Dedifferentiated amniotic fluid mesenchymal stem cell (primary cell): ENCODE data around the gene NR2F6.
"Not testable (repeated sequence)": the region's sequence is repeated elsewhere in the genome, so short reads cannot be mapped to it uniquely, and the experiment has no call there.

ENCODE experiments used
- DNase-seq: peaks from one replicate; pipeline ENCODE4 v3.0.0-alpha.2; 2016; ENCODE audit errors: extremely low spot score

The NR2F6 gene

DNA sequence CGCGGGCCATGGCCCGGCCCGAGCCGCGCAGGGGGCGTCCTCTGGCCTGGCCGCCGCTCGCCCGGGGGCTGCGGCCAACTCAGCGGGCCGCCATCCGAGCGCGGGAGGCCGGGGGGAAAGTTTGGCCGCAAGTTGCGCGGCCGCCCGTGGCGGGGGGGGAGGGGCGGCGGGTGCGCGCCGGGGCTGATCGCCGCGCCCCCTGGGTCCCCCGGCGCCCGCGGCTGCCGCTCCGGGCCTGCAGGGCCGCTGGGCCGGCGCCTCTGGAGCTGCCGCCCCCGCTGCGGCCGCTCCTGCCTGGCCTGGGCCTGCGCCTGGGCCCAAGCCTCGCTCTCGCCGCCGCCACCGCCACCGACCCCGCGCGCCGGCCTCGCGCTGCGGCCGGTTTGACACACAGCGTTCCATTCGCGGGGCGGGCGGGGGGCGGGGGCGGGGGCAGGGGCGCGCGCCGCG lies at the start of gene NR2F6:
Gene NR2F6, minus strand, starts transcription at position 385 of the 450 bp plus-strand sequence. CDS start 699 bp downstream, outside the sequence.
- DNase-seq: no peak

DNA sequence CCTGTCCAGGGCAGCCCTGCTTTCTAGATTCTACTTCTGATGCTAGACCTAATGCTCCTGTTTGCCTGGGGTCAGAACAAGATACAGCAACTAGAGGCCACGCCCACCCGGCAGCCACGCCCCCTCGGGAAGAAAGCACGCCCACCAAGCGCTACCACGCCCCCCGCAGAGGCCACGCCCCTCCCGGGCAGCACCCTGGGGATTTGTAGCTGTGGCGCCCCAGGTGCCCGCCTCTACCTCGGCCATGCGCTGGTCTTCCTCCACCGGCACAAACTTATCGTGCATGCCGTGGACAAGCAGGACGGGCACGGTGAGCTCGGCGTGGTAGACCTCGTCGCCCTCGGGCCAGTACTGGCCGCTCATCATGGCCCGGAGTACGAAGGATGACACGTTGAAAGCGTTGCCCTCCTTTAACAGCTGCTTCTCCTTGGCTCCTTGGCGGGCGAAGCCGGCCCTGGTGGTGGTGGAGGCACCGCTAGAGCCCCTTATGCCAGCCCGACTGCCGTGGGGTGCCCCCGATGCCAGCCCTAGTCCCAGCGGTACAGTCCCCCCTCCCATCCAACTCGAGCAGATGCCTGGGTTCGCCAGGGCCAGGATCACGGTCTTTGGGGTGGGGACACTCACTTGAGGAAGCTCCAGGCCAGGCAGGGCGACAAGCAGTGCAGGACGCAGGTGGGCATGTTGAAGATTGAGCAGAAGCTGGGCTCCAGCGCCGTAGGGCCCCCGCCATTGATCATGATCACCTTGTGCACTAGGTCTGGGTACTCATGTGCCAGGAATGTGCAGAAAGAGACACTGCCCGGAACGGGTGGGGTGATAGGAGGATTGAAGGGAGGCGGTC lies 48.6 kb upstream of the NR2F6 start:
- DNase-seq: no peak

DNA sequence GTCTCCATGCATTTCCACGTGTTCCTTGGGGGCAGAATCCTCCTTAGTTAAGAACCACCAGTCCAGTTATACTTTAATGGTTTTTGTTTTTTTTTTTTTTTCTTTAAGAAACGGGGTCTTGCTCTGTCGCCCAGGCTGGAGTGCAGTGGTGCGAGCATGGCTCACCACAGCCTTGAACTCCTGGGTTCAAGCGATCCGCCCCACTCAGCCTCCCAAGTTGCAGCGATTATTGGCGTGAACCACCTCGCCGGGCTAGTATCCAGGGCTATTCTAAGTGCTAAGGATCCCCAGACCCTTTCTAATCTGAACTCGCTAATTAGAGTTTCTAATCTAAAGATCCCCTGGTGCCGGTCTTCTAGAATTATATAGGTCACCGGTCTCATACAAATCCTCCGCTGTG lies 47.9 kb upstream of the NR2F6 start:
- no peak for DNase-seq

DNA sequence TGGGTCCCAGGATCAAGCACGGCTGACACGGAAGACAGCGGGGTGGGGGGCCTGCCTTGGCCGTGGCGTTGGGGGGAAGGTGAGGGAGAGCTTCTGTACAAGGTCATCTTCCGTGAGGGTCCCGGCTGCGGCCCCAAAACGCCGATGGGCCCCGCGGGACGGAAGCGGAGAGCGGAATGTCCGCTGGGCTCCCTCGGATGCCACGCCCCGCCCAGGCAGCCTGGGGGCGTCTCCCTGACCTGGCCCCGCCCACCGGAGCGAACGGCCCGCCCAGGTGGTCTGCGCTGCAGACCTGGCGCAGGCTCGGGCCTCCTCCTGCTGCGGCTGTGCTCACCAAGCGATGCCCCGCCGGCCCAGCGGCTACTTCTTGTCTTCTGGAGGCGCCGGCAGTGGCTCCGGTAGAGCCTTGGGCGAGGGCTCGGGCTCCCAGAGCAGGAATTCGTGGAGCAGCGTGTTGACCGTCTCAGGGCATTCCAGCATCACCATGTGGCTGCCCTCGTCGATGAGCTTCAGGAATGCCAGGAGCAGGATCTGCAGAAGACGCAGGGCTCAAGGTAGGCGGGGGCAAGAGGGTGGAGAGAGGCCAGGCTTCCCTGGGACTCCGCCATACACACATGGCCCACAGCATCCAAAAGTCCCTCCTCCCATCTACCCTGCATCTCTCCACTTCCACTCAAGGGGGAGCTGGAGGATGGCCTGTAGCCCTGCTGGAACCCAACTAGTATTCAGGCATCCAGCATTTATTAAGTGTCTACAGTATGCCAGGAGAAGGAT lies 46.8 kb upstream of the NR2F6 start:
- DNase-seq: peak; percentile 80

DNA sequence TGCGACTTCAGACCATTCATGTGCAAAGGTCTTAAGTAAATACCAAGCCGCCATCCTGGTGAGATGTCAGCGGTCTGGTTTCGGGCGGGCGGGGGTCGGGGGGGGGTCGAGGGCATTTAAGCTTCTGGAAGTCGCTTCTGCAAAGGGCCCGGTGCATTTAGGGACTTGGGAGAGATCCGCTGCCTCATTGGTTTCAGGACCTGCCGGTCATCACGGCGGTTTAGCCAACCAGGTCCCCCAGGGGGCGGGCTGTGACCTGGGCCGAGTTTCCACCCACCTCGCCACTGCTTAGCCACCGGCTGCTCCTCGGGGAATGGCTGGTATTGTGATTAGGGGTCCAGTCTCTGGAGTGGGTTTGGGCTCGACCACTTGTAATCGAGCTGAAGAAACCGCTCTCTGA lies 43.8 kb upstream of the NR2F6 start:
- DNase-seq: no peak

DNA sequence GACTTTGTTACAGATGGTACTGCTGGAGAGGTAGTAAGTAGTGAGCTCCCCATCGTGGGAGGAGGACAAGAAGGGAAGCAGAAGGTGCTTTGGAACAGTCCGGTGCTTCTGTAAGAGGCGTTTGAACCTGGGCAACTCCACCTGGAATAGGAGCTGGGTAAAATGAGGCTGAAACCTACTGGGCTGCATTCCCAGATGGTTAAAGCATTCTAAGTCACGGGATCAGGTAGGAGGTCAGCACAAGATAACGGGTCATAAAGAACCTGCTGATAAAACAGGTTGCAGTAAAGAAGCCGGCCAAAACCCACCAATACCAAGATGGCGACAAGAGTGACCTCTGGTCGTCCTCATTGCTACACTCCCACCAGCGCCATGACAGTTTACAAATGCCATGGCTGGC lies 41.0 kb upstream of the NR2F6 start:
- DNase-seq: no peak

DNA sequence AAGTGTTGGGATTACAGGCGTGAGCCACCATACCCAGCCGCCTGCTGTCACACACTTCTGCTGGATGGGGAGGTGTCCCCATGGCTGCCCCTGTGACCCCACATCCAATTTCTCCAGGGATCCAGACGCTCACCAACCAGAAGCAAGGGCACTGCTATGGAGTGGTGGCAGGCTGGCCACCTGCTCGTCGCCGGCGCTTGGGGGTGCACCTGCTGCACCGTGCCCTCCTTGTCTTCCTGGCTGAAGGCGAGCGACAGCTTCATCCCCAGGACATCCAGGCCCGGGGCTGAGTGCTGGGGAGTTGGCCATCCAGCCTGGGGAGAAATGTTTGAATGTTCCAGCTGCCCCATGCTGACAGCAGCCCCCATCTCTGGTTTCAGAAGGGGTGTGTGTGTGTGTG lies 40.5 kb upstream of the NR2F6 start:
- no peak for DNase-seq

DNA sequence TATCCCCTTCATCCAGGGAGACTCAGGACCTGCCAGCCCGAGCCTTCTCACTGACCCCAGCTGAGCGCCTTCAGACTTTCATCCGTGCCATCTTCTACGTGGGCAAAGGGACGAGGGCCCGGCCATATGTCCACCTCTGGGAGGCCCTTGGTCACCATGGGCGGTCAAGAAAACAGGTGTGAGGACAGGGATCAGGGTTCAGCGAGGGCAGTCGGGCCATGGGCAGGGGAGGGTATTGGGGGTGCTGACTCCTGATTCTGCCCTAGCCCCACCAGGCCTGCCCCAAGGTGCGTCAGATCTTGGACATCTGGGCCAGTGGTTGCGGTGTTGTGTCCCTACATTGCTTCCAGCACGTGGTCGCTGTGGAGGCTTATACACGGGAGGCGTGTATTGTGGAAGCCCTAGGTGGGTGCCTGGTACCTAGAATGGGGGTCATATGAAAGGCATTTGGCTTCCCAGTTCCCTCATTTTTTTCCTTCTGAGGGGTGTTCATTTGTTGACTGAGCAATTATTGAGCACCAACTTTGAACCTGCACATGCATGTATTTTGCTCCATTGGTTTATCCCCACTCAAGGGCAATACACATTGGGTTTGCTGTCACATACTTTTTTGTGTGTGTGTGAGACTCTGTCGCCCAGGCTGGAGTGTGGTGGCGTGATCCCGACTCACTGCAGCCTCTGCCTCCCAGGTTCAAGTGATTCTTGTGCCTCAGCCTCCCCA lies 39.9 kb upstream of the NR2F6 start:
- DNase-seq: no peak

DNA sequence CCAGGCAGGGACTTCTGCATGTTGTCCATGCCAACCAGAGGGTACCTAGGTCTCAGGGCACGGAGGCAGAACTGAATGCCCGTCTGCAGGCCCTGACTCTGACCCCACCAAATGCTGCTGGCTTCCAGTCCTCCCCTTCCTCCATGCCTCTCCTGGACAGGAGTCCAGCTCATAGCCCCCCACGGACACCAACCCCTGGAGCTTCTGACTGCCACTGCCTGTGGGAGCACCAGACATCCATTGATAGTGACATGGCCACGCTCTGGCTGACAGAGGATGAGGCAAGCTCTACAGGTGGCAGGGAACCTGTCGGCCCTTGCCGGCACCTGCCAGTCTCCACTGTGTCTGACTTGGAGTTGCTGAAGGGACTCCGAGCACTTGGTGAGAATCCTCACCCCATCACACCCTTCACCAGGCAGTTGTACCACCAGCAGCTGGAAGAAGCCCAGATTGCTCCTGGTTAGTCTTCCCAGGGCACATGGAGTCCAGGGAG lies 37.8 kb upstream of the NR2F6 start:
- no peak for DNase-seq

DNA sequence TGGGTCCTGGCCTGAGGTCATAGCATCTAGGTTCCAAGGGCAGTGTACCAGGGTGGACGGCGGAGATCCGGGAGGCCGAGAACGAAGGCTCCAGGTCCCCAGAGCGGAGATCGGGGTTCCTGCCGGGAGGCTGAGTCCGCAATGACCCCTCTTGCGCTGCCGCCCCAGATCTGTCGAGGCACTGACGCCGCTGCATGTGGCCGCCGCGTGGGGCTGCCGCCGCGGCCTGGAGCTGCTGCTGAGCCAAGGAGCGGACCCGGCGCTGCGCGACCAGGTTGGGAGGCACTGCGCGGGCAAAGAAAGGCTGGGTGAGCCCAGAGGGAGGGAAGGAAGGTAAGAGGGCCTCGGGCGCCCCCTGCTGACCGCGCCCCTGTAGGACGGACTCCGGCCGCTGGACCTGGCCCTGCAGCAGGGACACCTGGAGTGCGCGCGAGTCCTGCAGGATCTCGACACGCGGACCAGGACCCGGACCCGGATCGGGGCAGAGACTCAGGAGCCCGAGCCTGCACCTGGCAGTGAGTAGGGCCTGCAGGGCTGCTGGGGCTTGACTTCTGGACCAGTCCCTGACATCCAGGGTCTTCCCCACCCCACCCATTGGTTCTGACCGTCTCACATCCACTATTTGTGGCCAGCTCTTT lies 36.9 kb upstream of the NR2F6 start:
- DNase-seq: peak; percentile 54

DNA sequence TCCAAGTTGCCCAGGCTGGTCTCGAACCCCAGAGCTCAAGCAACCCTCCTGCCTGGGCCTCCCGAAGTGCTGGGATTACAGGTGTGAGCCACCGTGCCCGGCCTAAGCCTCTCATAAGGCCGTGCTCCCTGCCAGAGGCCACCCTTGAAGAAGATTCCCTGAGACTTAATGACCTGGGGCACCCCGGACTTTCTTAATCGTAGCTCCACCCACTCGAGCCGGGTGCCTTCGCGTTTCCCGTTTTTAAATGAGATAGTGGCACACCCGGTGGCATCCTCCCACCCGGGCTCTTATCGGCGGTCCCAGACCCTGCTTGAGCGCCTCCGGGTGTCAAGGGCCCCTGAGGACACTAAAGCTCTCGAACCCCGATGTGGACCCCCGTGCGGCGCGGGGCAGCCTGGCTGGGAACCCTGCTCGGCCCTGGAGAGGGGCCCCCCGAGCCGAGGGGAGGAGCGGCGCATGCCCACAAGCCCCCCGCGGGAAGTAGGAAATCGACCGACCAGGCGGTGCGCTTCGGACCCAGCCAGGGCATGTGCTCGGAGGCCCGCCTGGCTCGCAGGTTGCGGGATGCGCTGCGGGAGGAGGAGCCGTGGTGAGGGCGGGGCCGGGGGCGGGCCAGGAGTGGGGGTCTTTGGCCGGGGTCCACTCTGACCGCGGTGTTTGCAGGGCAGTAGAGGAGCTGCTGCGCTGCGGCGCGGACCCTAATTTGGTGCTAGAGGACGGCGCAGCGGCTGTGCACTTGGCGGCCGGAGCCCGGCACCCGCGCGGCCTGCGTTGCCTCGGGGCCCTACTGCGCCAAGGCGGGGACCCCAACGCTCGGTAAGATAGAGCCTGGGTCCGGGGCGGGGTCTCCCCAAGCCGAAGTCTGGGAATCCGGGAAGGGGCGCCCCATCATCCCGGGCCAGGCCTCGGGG lies 35.9 kb upstream of the NR2F6 start, which contains the start of gene ANKLE1:
Gene ANKLE1, plus strand, starts transcription at position 511 of the 914 bp plus-strand sequence. Its CDS starts 20 bp downstream, at position 531.
- no peak for DNase-seq

DNA sequence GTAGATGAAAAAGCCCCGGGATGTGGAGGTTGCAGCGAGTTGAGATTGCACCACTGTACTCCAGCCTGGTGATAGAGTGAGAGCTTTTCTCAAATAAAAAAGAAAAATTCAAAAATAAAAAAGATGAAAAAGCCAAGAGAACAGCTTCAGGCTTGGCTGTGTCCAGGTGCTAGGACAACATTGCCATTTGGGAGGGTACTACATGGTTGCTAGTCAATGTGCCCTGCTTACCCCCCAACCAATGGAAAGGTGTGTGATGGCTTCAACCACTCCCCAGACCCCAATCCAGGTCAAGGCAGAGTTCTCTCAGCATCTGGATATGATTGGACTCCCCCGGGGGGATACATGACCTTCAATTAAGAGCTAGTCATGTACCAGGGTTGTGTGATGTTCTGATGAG lies 33.7 kb upstream of the NR2F6 start:
- DNase-seq: no peak

DNA sequence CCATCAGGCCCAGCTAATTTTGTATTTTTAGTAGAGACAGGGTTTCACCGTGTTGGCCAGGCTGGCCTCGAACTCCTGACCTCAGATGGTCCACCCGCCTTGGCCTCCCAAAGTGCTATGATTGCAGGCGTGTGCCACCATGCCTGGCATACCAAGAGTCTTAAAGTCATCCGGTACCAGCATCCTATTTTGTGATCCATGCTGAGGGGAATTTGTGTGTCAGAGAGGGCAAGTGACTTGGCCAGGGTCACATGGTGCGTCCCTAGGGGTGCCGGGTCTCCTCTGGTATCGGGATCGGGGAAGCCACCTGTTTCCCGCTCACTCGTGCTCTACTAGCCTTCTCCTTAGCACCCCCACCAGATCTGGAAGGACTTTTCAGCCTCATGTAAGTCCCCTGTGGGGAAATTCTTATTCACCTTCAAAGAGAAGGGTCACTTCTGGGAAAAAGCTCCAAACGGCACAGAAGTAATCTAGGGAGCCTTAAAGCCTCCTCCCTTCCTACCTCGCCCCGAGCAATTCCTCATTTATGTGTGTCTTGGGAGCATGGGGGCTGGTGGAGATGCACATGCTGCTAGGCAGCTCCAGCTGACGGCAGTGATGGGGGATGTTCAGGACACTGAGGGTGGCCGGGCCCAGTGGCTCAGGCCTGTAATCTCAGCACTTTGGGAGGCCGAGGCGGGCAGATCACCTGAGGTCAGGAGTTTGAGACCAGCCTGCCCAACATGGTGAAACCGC lies 29.9 kb upstream of the NR2F6 start:
- no peak for DNase-seq

DNA sequence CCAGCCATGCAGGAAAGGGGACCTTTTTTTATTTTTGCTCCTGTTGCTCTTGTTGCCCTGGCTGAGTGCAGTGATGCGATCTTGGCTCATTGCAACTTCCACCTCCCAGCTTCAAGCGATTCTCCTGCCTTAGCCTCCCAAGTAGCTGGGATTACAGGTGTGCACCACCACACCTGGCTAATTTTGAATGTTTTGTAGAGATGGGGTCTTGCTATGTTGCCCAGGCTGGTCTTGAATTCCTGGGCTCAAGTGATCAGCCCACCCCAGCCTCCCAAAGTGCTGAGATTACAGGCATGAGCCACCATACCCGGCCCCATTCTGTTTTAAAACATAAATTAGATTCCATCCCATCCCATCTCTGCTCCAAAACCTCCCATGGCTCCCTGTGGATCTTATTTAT lies 29.2 kb upstream of the NR2F6 start:
- not testable (repeated sequence) for DNase-seq

DNA sequence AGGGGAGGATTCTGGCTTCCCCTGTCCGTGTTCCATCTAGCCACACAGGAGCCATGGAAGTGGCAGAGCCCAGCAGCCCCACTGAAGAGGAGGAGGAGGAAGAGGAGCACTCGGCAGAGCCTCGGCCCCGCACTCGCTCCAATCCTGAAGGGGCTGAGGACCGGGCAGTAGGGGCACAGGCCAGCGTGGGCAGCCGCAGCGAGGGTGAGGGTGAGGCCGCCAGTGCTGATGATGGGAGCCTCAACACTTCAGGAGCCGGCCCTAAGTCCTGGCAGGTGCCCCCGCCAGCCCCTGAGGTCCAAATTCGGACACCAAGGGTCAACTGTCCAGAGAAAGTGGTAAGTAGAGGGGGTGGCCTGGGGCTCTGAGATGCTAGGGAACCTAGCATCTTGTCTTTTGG lies 23.0 kb upstream of the NR2F6 start:
- DNase-seq: no peak

DNA sequence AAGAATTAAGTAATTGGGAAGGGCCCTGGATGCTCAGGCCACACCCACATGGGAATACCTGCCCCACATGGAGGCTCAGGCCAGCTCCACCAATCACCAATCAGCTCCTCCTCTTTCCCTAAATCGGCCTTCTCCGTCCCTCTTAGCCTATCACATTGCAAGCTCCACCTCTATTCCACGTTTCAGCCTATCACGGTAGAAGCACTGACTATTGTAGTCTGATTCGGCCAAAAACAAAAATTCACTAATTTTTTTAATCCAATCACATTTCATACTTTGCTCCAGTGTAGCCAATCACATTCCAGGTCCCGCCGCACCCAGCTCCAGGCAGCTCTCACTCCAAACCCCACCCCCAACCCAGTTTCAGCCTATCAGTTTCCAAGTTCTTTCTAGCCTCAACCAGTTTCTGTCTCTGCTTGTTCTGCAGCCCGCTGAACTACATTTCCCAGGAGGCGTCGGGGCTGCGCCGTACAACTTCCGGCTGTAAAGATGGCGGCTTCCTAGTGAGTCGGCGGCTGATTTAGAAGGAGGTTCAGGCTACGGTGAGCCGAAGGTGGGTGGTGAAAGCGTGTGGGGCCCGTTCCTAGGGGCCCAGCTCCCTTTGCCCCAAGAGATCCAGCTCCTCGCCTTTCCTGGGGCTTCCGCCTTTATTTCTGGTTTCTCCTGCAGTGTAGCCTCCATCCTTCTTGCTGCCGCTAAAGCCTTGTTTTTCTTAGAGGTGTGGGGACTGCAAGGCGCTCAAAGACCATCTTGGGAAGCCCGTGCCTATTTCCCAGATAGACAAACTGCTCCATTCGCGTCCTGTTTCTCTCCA lies 21.5 kb upstream of the NR2F6 start, which contains the start of gene BABAM1:
Gene BABAM1, plus strand, starts transcription at position 469 of the 814 bp plus-strand sequence. CDS start 1,364 bp downstream, outside the sequence.
- DNase-seq: peak; percentile 99

DNA sequence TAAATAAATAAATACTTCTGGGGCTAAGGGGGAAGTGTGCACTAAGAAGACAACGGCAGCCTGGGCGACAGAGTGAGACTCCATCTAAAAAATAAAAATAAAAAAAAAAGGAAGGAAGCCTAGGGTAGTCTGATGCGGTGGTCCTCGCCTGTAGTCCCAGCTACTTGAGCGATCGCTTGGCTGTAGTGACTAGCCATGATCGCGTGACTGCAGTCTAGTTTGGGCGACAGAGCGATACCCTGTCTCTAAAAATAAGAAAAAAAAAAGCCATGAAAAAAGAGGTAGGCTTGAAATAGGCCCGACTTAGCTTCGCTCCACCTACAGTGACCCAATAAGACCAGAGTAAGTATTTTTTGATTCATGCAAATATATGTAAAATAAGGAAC lies 20.9 kb upstream of the NR2F6 start:
- DNase-seq: no peak

DNA sequence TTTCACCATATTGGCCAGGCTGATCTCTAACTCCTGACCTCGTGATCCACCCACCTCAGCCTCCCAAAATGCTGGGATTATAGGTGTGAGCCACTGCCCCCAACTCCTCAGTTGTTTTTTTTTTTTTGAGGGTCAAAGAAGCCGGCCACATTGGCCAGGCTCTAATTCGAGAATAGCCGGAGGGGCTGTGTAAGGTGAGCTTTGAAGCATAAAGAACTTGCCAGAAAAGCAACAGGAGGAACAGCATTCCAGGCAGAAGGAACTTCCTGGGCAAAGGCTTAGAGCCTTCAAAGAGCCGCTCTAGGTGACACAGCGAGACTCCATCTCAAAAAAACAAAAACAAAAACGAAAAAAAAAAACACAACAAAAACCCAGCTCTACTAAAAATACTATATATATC lies 20.3 kb upstream of the NR2F6 start:
- DNase-seq: no peak

DNA sequence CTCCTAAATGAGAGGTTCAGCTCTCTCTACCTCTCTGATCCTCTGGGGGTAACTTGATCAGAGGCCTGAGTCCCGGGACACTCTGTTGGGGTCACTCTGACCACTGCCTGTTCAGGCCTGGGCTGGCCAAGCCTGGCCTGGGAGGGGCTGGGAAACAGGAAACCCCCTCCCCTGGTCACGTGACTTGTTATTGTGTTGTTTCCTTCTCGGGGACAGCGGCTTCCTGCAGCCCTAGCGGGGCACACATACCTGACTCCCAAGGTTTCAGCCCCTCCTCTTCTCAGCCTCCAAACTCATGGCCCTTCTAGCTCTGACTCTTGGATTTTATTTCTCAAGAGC lies 18.9 kb upstream of the NR2F6 start, which contains the start of gene USHBP1:
Gene USHBP1, minus strand, starts transcription at position 105 of the 339 bp plus-strand sequence. CDS start 446 bp downstream, outside the sequence.
- DNase-seq: no peak
